DND-41 (cell line): ENCODE measurements around the gene MYO5A.

Experiments used
- ATAC-seq: fragments of 200-7000 bp; cut with Tn5 transposase; 3 replicates; pipeline ENCODE4 v1.9.1; 2021; ENCODE audit warnings: low read depth; ENCODE audit not compliant: insufficient read depth
- DNase-seq: peaks from one replicate; pipeline ENCODE4 v3.0.0-alpha.2; 2020
- H2AFZ ChIP-seq: 2 replicates; pipeline ENCODE4 v1.6.0; 2012; ENCODE audit warnings: low read depth, low read length
- H3K27ac ChIP-seq: 2 replicates; pipeline ENCODE4 v1.5.1; 2012; ENCODE audit warnings: low read length, inconsistent platforms
- H3K27me3 ChIP-seq: fragments of 200-600 bp; sonication (generic); 2 replicates; pipeline ENCODE4 v1.6.0; 2012; ENCODE audit warnings: low read length, mild to moderate bottlenecking, inconsistent platforms; ENCODE audit not compliant: insufficient read depth, poor library complexity
- H3K36me3 ChIP-seq: 2 replicates; pipeline ENCODE4 v1.5.1; 2012; ENCODE audit warnings: low read length, inconsistent platforms; ENCODE audit not compliant: insufficient read depth
- H3K4me1 ChIP-seq: 2 replicates; pipeline ENCODE4 v1.5.1; 2012; ENCODE audit warnings: mild to moderate bottlenecking, low read length; ENCODE audit not compliant: insufficient read depth
- H3K4me2 ChIP-seq: 2 replicates; pipeline ENCODE4 v1.6.0; 2012; ENCODE audit warnings: mild to moderate bottlenecking, moderate library complexity, low read length, inconsistent platforms; ENCODE audit not compliant: insufficient read depth
- H3K4me3 ChIP-seq, 2 experiments: fragments of 200-600 bp in 1 of 2; shearing (Covaris generic) in 1 of 2; 2 replicates each; pipeline ENCODE4 v1.5.1; 2012 to 2016; ENCODE audit warnings: inconsistent platforms in 2 of 2, low read length in 2 of 2, mild to moderate bottlenecking in 2 of 2, low read depth in 1 of 2, moderate library complexity in 1 of 2
- H3K79me2 ChIP-seq: 2 replicates; pipeline ENCODE4 v1.6.0; 2012; ENCODE audit warnings: low read length, inconsistent platforms; ENCODE audit not compliant: insufficient read depth
- H3K9ac ChIP-seq: 2 replicates; pipeline ENCODE4 v1.6.0; 2012; ENCODE audit warnings: low read depth, mild to moderate bottlenecking, inconsistent platforms, low read length, moderate library complexity
- H3K9me3 ChIP-seq: 2 replicates; pipeline ENCODE4 v1.5.1; 2012; ENCODE audit warnings: low read length, moderate library complexity, mild to moderate bottlenecking, inconsistent platforms; ENCODE audit not compliant: insufficient read depth, severe bottlenecking
- H4K20me1 ChIP-seq: 2 replicates; pipeline ENCODE4 v1.6.0; 2012; ENCODE audit warnings: low read length; ENCODE audit not compliant: insufficient read depth
- CTCF ChIP-seq: IDR thresholded peaks from 2 replicates; pipeline ENCODE4 v1.5.1; 2012; ENCODE audit warnings: borderline replicate concordance, low read length, moderate library complexity, mild to moderate bottlenecking; ENCODE audit not compliant: poor library complexity, severe bottlenecking; ENCODE audit errors: extremely low read depth
- EZH2 ChIP-seq: IDR thresholded peaks from 3 replicates; pipeline ENCODE4 v1.6.1; 2012; ENCODE audit warnings: borderline replicate concordance, low read depth, mild to moderate bottlenecking, moderate library complexity, low read length, inconsistent platforms; ENCODE audit not compliant: severe bottlenecking

The MYO5A gene

DNA sequence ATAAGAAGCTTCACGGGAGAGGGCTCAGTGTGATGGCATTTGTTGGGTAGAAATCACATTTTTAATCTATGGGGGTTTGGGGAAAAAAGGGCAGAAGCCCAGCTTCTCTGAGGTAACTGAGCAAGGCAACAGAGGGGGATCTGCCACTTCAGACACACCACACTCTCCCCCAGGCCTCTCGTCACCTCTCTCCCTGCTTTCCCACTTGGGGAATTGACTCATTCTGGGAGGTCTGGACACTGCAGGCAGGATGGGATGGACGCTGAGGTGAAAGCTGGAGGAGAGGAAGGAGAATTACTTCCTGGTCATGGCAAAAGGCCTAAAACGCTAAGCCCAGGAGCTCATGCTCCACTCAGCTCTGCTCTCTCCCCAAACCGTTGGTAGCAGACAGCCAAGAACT, 266.3 kb downstream of the MYO5A start:
- peak overlapping the region; percentile 54 for H3K27ac ChIP-seq
- H2AFZ ChIP-seq = peak overlapping the region; percentile 54; the same call in 1 of the 2 replicates
- H3K4me1 ChIP-seq = peaks cover 25% of the 10 kb centered on the region
- peak; percentile 38 for DNase-seq
- no peaks in the 10 kb centered on the region for H4K20me1 ChIP-seq
- H3K27me3 ChIP-seq = no peaks in the 10 kb centered on the region
- H3K79me2 ChIP-seq = no peaks in the 10 kb centered on the region
- no peaks in the 10 kb centered on the region for H3K36me3 ChIP-seq
- H3K9me3 ChIP-seq = no peaks in the 10 kb centered on the region
- no peak overlapping the region for H3K4me3 ChIP-seq
- TF ChIP-seq EZH2 (no peak), CTCF (no peak)
- H3K9ac ChIP-seq = no peak overlapping the region
- ATAC-seq = peak; percentile 41; the same call in 2 of the 3 replicates
- H3K4me2 ChIP-seq = no peak overlapping the region

DNA sequence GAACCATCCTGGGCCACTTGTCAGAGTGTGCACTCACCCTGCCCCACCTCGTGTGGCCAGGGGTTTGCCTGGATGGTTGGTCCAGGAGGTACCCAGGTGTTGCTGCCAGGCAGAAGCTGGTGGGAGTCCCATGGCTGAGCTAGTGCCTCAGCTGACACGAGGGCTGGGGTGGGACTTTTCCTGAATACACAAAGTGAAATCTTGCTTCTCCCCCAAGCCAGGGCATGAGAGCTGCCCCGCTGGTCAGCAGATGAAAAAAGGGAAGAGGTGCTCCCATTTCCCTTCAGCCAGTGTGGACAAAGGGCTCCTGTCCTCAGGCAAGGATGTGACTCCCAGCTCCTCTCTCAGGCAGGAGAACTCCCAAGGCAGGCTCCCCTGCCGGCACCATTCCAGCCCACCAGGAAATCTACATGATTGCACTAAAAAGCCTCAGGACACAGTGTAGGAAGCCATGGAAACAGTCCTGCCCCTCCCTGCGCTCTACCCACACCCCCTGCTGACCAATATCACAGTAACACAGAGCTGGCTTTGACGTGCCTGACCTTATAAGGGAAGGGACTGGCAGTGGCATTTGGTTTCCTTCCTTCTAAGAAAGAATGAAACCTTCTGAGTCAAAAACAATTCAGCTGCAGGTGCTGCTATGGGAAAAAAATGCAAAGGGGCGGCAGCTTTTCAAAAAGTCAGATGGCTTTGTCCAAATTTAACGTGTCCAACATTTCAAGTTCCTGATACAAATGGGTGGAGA, 267.0 kb downstream of the MYO5A start:
- Histone ChIP-seq H2AFZ (peak overlapping the region; percentile 31; the same call in 1 of the 2 replicates), H3K36me3 (no peaks in the 10 kb centered on the region), H3K79me2 (no peaks in the 10 kb centered on the region), H3K27ac (peak overlapping the region; percentile 54), H3K9ac (no peak overlapping the region), H3K4me2 (no peak overlapping the region), H3K27me3 (no peaks in the 10 kb centered on the region), H3K4me3 (no peak overlapping the region), H3K4me1 (peaks cover 31% of the 10 kb centered on the region), H4K20me1 (no peaks in the 10 kb centered on the region), H3K9me3 (no peaks in the 10 kb centered on the region)
- DNase-seq (peak; percentile 75), ATAC-seq (peak; percentile 83)
- no peak for TF ChIP-seq CTCF
- TF ChIP-seq EZH2 = no peak

DNA sequence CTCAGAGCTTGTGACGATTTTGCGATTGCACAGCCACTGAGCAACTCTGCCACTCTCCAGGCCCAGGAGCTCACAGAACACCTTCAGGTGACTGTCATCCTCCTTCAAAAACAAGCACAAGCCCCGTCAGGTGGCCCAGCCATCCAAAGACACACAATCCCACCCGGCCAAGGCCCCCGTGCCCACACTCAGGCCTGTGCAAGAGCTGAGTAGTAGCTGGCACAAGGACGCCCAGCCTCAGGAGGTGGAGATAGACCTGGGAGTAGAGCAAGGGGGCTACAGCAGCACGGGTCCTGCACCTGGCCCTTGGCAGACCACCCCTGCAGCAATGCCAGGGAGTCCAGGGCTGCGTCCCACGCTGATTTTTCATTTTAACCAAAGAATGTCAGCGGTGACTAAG, 267.7 kb downstream of the MYO5A start:
- Histone ChIP-seq H3K9me3 (no peaks in the 10 kb centered on the region), H4K20me1 (no peaks in the 10 kb centered on the region), H3K36me3 (no peaks in the 10 kb centered on the region), H3K27ac (no peak overlapping the region), H2AFZ (no peak overlapping the region), H3K4me1 (peaks cover 34% of the 10 kb centered on the region), H3K4me2 (no peak overlapping the region), H3K4me3 (no peak overlapping the region), H3K9ac (no peak overlapping the region), H3K79me2 (no peaks in the 10 kb centered on the region), H3K27me3 (no peaks in the 10 kb centered on the region)
- no peak for TF ChIP-seq EZH2
- TF ChIP-seq CTCF = no peak
- ATAC-seq (no peak), DNase-seq (no peak)
